ENCODE data around the gene PKD2.

DNA sequence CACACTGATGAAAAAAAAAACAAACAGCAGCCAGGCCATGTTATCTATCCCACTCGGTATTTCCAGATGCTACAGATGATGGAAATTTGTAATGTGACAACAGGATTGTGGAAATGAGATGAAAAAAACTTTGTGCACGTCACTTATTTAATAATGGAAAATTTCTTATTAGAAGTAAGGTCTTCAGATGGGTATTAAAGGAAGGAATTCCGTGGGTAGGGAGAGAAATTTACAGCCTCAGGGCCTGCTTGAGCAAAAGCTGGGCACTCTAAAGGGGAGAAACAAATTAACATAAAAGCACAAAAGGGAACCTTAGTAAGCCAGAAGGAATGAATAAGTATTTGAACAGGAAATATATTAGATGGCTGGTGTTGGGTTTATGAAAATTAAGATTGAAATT is 4.2 kb upstream of the PKD2 start:
- TF ChIP-seq, protein P1, sequence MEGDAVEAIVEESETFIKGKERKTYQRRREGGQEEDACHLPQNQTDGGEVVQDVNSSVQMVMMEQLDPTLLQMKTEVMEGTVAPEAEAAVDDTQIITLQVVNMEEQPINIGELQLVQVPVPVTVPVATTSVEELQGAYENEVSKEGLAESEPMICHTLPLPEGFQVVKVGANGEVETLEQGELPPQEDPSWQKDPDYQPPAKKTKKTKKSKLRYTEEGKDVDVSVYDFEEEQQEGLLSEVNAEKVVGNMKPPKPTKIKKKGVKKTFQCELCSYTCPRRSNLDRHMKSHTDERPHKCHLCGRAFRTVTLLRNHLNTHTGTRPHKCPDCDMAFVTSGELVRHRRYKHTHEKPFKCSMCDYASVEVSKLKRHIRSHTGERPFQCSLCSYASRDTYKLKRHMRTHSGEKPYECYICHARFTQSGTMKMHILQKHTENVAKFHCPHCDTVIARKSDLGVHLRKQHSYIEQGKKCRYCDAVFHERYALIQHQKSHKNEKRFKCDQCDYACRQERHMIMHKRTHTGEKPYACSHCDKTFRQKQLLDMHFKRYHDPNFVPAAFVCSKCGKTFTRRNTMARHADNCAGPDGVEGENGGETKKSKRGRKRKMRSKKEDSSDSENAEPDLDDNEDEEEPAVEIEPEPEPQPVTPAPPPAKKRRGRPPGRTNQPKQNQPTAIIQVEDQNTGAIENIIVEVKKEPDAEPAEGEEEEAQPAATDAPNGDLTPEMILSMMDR (conservative IDR thresholded peaks at IDR 0.05; ENCODE audit: low read depth, low read length) = no peak
- TF ChIP-seq EZH2 (IDR thresholded peaks at IDR 0.05; ENCODE audit: low read length, unreplicated experiment) = no peak
